Trophoblast cell (in vitro differentiated cells and primary cell): ENCODE measurements around the gene NHERF1.
A peak's percentile ranks its signal among the peaks of the same experiment; 100 is the strongest.

Experiments
- DNase-seq, 2 donors: peaks; one replicate each; pipeline ENCODE4 v3.0.0-alpha.2; 2016
- H2AFZ ChIP-seq: 2 replicates; pipeline ENCODE4 v1.6.1; 2013; ENCODE audit warnings: low read length, moderate library complexity, mild to moderate bottlenecking; ENCODE audit not compliant: insufficient read depth, poor library complexity
- H2AK5ac ChIP-seq: 2 replicates; pipeline ENCODE4 v1.6.1; 2013; ENCODE audit warnings: mild to moderate bottlenecking, low read length
- H2BK120ac ChIP-seq: 2 replicates; pipeline ENCODE4 v1.6.1; 2013; ENCODE audit warnings: low read length, mild to moderate bottlenecking, moderate library complexity; ENCODE audit not compliant: insufficient read depth, poor library complexity
- H2BK12ac ChIP-seq: 2 replicates; pipeline ENCODE4 v1.6.1; 2013; ENCODE audit warnings: mild to moderate bottlenecking, low read length, moderate library complexity
- H2BK5ac ChIP-seq: 2 replicates; pipeline ENCODE4 v1.6.1; 2013; ENCODE audit warnings: low read length, low read depth, moderate library complexity, mild to moderate bottlenecking; ENCODE audit not compliant: poor library complexity
- H3K14ac ChIP-seq: 2 replicates; pipeline ENCODE4 v1.6.1; 2013; ENCODE audit warnings: mild to moderate bottlenecking, low read length
- H3K18ac ChIP-seq: 2 replicates; pipeline ENCODE4 v1.6.1; 2013; ENCODE audit warnings: mild to moderate bottlenecking, low read length
- H3K23ac ChIP-seq: 2 replicates; pipeline ENCODE4 v1.6.1; 2013; ENCODE audit warnings: low read length
- H3K27ac ChIP-seq: 2 replicates; pipeline ENCODE4 v1.5.1; 2013; ENCODE audit warnings: low read depth, mild to moderate bottlenecking, inconsistent platforms, low read length, moderate library complexity
- H3K27me3 ChIP-seq: 2 replicates; pipeline ENCODE4 v1.6.1; 2013; ENCODE audit warnings: inconsistent platforms, mild to moderate bottlenecking, low read length, moderate library complexity; ENCODE audit not compliant: insufficient read depth
- H3K36me3 ChIP-seq, 2 experiments: 1 replicate in 1 of 2; 2 replicates in 1 of 2; pipeline ENCODE4 v1.6.1; 2013; ENCODE audit warnings: low read length in 2 of 2, mild to moderate bottlenecking in 2 of 2, moderate library complexity in 1 of 2; ENCODE audit not compliant: insufficient read depth in 2 of 2, control insufficient read depth in 1 of 2
- H3K4ac ChIP-seq: 2 replicates; pipeline ENCODE4 v1.6.1; 2013; ENCODE audit warnings: low read depth, mild to moderate bottlenecking, low read length, moderate library complexity
- H3K4me1 ChIP-seq, 2 experiments: 1 replicate in 1 of 2; 2 replicates in 1 of 2; pipeline ENCODE4 v1.6.1; 2013; ENCODE audit warnings: low read length in 2 of 2, mild to moderate bottlenecking in 2 of 2, moderate library complexity in 1 of 2; ENCODE audit not compliant: insufficient read depth in 2 of 2, control insufficient read depth in 1 of 2
- H3K4me2 ChIP-seq: 2 replicates; pipeline ENCODE4 v1.6.1; 2013; ENCODE audit warnings: inconsistent platforms, mild to moderate bottlenecking, low read length, moderate library complexity
- H3K4me3 ChIP-seq: 2 replicates; pipeline ENCODE4 v1.5.1; 2013; ENCODE audit warnings: mild to moderate bottlenecking, low read depth, low read length, inconsistent platforms
- H3K79me1 ChIP-seq: one replicate; pipeline ENCODE4 v1.6.1; 2013; ENCODE audit warnings: low read length
- H3K79me2 ChIP-seq: 2 replicates; pipeline ENCODE4 v1.6.1; 2013; ENCODE audit warnings: low read length, mild to moderate bottlenecking; ENCODE audit not compliant: control insufficient read depth, insufficient read depth, poor library complexity
- H3K9ac ChIP-seq: 2 replicates; pipeline ENCODE4 v1.6.1; 2013; ENCODE audit warnings: mild to moderate bottlenecking, low read length
- H3K9me3 ChIP-seq: 2 replicates; pipeline ENCODE4 v1.6.1; 2013; ENCODE audit warnings: low read depth, mild to moderate bottlenecking, control low read depth, inconsistent platforms, low read length; ENCODE audit not compliant: insufficient read depth
- H4K12ac ChIP-seq: 2 replicates; pipeline ENCODE4 v1.6.1; 2013; ENCODE audit warnings: low read depth, mild to moderate bottlenecking, low read length, moderate library complexity
- H4K8ac ChIP-seq: 2 replicates; pipeline ENCODE4 v1.6.1; 2013; ENCODE audit warnings: low read depth, mild to moderate bottlenecking, low read length, moderate library complexity
- H4K91ac ChIP-seq: one replicate; pipeline ENCODE4 v1.6.1; 2013; ENCODE audit warnings: low read depth, mild to moderate bottlenecking, low read length, moderate library complexity
- WGBS: extraction: QIAGEN DNeasy Blood & Tissue Kit; methylation state at CpG from one replicate; pipeline ENCODE4 v1.1.7; 2013; ENCODE audit warnings: missing lambda C conversion rate; ENCODE audit not compliant: insufficient read length, insufficient coverage; ENCODE audit errors: extremely low coverage; 5-methylcytosine and 5-hydroxymethylcytosine counted together

Gene NHERF1

DNA sequence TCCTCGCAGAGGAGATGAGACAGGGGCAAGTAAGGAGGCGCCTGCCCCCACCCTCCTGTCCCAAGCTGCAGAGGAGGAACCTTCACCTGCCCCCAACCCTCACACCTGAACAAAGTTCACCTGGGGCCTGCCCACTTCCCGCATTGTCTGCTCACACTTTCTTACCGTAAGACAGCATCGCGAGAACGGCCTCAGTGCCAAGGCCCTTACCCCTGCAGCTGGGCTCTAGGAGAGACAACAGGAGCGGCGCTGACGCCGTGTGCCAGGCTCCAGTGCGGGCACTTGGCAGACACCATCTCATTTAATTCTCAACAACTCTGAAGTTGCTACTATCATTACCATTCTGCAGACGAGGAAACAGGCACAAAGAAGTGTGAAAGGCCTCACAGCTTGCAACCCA lies 23.6 kb downstream of the NHERF1 start:
- no CpG with 5 or more reads among the region's 13 CpGs for WGBS
- H3K23ac ChIP-seq, result no peak overlapping the region
- no peak overlapping the region for H3K4me2 ChIP-seq

DNA sequence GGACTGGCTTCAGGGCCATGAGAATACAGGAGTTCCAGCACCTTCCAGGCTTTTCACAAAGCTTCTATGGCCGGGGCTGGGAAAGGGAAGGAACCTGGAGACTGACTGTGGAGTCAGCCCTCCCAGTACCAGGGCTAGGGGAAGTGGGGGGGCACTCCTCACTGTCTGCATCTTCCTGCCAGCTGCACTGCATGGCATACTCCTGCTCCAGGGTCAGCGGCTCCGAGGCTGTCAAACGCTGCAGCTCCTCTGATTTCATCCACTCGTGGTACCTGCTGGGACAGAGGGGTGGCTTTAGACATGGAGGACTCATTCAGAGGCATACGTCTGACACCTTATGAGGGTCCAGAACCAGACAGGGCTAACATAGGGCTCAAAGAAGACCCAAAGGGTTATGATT lies 25.0 kb downstream of the NHERF1 start:
- Histone ChIP-seq H2BK120ac (no peak overlapping the region), H2BK5ac (no peak overlapping the region), H3K9ac (no peak overlapping the region), H3K79me1 (peaks cover 8% of the 10 kb centered on the region), H3K4me2 (peak overlapping the region; percentile 18), H2AFZ (no peak overlapping the region), H3K23ac (no peak overlapping the region), H3K27ac (peak overlapping the region; percentile 31), H3K18ac (no peak overlapping the region), H2AK5ac (no peak overlapping the region), H3K79me2 (peaks cover 7% of the 10 kb centered on the region), H2BK12ac (no peak overlapping the region), H3K36me3 (peaks cover 41 to 43% of the 10 kb centered on the region in 2 experiments), H3K14ac (no peak overlapping the region), H4K91ac (no peak overlapping the region), H3K4me3 (no peak overlapping the region), H4K8ac (no peak overlapping the region), H3K9me3 (no peaks in the 10 kb centered on the region), H3K27me3 (no peaks in the 10 kb centered on the region), H3K4ac (no peak overlapping the region), H4K12ac (no peak overlapping the region), H3K4me1 (peaks cover 21% of the 10 kb centered on the region in 2 experiments)
- WGBS, result no CpG with 5 or more reads among the region's 6 CpGs
- no peak for DNase-seq

More for the DNA sequence above, 23.6 kb downstream of the NHERF1 start:
- no peak overlapping the region for H3K9ac ChIP-seq
- no peak overlapping the region for H2BK12ac ChIP-seq
- H3K36me3 ChIP-seq, result peaks cover 39 to 50% of the 10 kb centered on the region in 2 experiments
- H2BK5ac ChIP-seq, result no peak overlapping the region
- H3K27ac ChIP-seq, result no peak overlapping the region
- no peak overlapping the region for H3K14ac ChIP-seq
- H3K4me1 ChIP-seq, result peaks cover 19% of the 10 kb centered on the region in 2 experiments
- peaks cover 7% of the 10 kb centered on the region for H3K79me2 ChIP-seq
- H3K4ac ChIP-seq, result no peak overlapping the region
- H2AK5ac ChIP-seq, result no peak overlapping the region
- no peak overlapping the region for H4K12ac ChIP-seq
- no peak overlapping the region for H4K91ac ChIP-seq
- no peaks in the 10 kb centered on the region for H3K9me3 ChIP-seq
- no peak overlapping the region for H2AFZ ChIP-seq
- no peak for DNase-seq
- H3K4me3 ChIP-seq, result no peak overlapping the region
- H4K8ac ChIP-seq, result no peak overlapping the region
- no peak overlapping the region for H2BK120ac ChIP-seq
- H3K79me1 ChIP-seq, result peaks cover 8% of the 10 kb centered on the region
- H3K18ac ChIP-seq, result no peak overlapping the region
- no peaks in the 10 kb centered on the region for H3K27me3 ChIP-seq

DNA sequence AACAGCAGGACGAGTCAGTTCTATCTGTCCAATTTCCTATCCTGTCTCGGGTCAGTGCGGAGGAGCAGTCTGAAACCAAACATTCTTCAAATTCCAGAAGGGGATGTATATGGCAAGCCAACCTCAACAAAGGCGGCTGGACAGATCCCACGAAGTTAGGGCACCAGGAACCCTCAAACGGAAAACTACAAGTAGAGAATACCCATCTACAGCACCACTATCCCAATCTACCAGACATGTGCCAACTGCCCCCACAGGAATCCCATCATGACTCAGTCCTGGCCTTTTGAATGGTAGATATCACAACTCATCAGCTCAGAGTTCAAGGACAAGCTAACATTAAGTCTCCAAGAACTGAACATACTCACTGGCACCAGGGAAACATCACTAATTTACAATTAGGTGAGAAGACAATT lies 25.5 kb downstream of the NHERF1 start:
- H2AFZ ChIP-seq, result no peak overlapping the region
- peaks cover 21% of the 10 kb centered on the region in 2 experiments for H3K4me1 ChIP-seq
- H2BK120ac ChIP-seq, result no peak overlapping the region

DNA sequence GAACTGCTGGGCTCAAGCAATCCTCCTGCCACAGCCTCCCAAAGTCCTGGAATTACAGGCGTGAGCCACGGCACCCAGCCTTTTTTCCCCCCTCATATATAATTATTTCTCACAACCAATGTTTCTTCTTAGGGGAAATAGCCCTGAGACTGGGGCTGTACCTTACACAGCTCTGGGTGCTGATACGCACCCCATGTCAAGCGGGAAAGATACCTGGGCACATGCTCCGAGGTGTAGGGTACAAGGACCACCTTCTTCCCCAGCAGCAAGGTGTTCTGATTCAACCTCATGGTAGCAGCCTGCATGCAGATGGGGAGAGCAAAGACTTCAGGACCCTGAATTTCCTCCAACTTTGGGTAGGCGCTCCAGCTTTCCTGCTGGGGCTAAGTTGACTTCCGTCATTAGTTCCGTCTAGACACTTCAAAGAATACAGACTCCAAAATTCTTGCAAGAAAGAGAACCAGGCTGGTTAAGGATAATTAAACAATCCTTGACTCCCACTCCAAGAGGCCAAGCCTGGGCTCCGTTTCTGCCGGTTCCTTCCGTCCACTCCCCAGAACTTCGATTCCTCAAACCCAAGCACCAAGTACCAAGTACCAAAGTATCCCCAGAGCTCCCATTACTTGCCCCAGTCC lies 27.1 kb downstream of the NHERF1 start:
- Histone ChIP-seq H2AFZ (peak overlapping the region; percentile 91), H3K18ac (peak overlapping the region; percentile 83), H4K91ac (peak overlapping the region; percentile 59), H3K27ac (peak overlapping the region; percentile 69), H2BK12ac (no peak overlapping the region), H3K4me3 (peak overlapping the region; percentile 77), H4K12ac (peak overlapping the region; percentile 92), H3K14ac (peak overlapping the region; percentile 91), H3K9ac (peak overlapping the region; percentile 81), H3K9me3 (no peaks in the 10 kb centered on the region), H3K79me1 (peaks cover 8% of the 10 kb centered on the region), H3K4me1 (peaks cover 19 to 21% of the 10 kb centered on the region in 2 experiments), H2AK5ac (no peak overlapping the region), H3K36me3 (peaks cover 33 to 36% of the 10 kb centered on the region in 2 experiments), H3K79me2 (peaks cover 7% of the 10 kb centered on the region), H4K8ac (peak overlapping the region; percentile 86), H3K4me2 (peak overlapping the region; percentile 79), H2BK5ac (peak overlapping the region; percentile 85), H3K23ac (no peak overlapping the region), H3K4ac (peak overlapping the region; percentile 83), H3K27me3 (no peaks in the 10 kb centered on the region), H2BK120ac (peak overlapping the region; percentile 74)
- no CpG with 5 or more reads among the region's 12 CpGs for WGBS
- DNase-seq, result no peak

More for the DNA sequence above, 25.5 kb downstream of the NHERF1 start:
- Histone ChIP-seq H3K79me1 (peaks cover 8% of the 10 kb centered on the region), H3K27ac (peak overlapping the region; percentile 31), H4K91ac (no peak overlapping the region), H4K12ac (no peak overlapping the region), H3K9ac (no peak overlapping the region), H2AK5ac (no peak overlapping the region), H3K36me3 (peaks cover 38 to 39% of the 10 kb centered on the region in 2 experiments), H3K14ac (no peak overlapping the region), H3K4ac (no peak overlapping the region), H2BK12ac (no peak overlapping the region), H3K79me2 (peaks cover 7% of the 10 kb centered on the region), H4K8ac (no peak overlapping the region), H2BK5ac (no peak overlapping the region), H3K27me3 (no peaks in the 10 kb centered on the region), H3K9me3 (no peaks in the 10 kb centered on the region), H3K4me3 (no peak overlapping the region), H3K18ac (no peak overlapping the region), H3K23ac (no peak overlapping the region), H3K4me2 (peak overlapping the region; percentile 41)
- DNase-seq, result no peak
- WGBS, result no CpG with 5 or more reads among the region's 6 CpGs
